ENCODE results near the gene TRIM47. TPM values are rescaled to one million over a fixed set of nuclear protein-coding genes. Genes with fewer than 3 reads are reported as not detected.
A peak's percentile ranks its signal among the peaks of the same experiment; 100 is the strongest.

The TRIM47 gene
- total RNA-seq, 1 experiment from 2014 or later: 2.5 TPM

- POLR2A ChIA-PET: no interaction called here
- no peak overlapping the region for H3K4me3 Mint-ChIP-seq (ENCODE audit: unreplicated experiment)
- intact Hi-C loops (cut with micrococcal nuclease; ENCODE audit: unreplicated experiment): no loop called here
- Histone ChIP-seq H3K9me3 (no peaks in the 10 kb centered on the region), H3K4me3 (ENCODE audit: low read depth, low read length) (no peak overlapping the region), H3K36me3 (ENCODE audit: control insufficient read depth, insufficient read depth, low read length) (no peaks in the 10 kb centered on the region), H3K27me3 (replicated peaks; ENCODE audit: control insufficient read depth, insufficient read depth, low read length) (no peaks in the 10 kb centered on the region), H3K4me1 (peaks cover 1% of the 10 kb centered on the region; the same call in 1 of the 2 replicates)
- H3K27ac Mint-ChIP-seq (ENCODE audit: unreplicated experiment): no peak overlapping the region
- CTCF ChIA-PET: no interaction called here
- peaks cover 6% of the 10 kb centered on the region for H3K36me3 Mint-ChIP-seq (ENCODE audit: insufficient read depth, unreplicated experiment)
- no peaks in the 10 kb centered on the region for H3K27me3 Mint-ChIP-seq (ENCODE audit: insufficient read depth, unreplicated experiment)
- TF ChIP-seq CTCF (IDR thresholded peaks at IDR 0.05; ENCODE audit: insufficient read depth in 1 of 2, low read depth in 1 of 2, low read length in 1 of 2, severe bottlenecking in 1 of 2, unreplicated experiment in 1 of 2): no peak
- peaks cover 13% of the 10 kb centered on the region for H3K4me1 Mint-ChIP-seq (ENCODE audit: low read depth, unreplicated experiment)
- H3K9me3 Mint-ChIP-seq (ENCODE audit: unreplicated experiment): no peaks in the 10 kb centered on the region
- no TSS peak for BruUV-seq (replicated peaks)
- DNase-seq: no peak
These were observed 35.3 kb upstream of the TRIM47 start for GRCh38 chr17:75913537-75914210.

GRCh38 chr17:75910699-75911098 is 32.3 kb upstream of the TRIM47 start:
- H3K27me3 Mint-ChIP-seq (ENCODE audit: insufficient read depth, unreplicated experiment): no peaks in the 10 kb centered on the region
- peak in 1 of 2 experiments; percentile 41 for DNase-seq
- no peak overlapping the region for H3K27ac Mint-ChIP-seq (ENCODE audit: unreplicated experiment)
- H3K36me3 Mint-ChIP-seq (ENCODE audit: insufficient read depth, unreplicated experiment): peaks cover 13% of the 10 kb centered on the region
- ChIA-PET CTCF (interaction anchor here (1.2 kb wide), 1 partner anchor 17 kb away, joined by 3 read pairs; no protein-coding TSS in a partner anchor), POLR2A (interaction anchor here (0.5 to 1.0 kb wide), 3 partner anchors 36 to 95 kb away, joined by 3 to 6 read pairs (median 3); no protein-coding TSS in a partner anchor)
- intact Hi-C loops (cut with micrococcal nuclease; ENCODE audit: unreplicated experiment): no loop called here
- Histone ChIP-seq H3K4me1 (peaks cover 16% of the 10 kb centered on the region), H3K9me3 (no peaks in the 10 kb centered on the region), H3K27me3 (replicated peaks; ENCODE audit: control insufficient read depth, insufficient read depth, low read length) (no peaks in the 10 kb centered on the region), H3K4me3 (ENCODE audit: low read depth, low read length) (no peak overlapping the region), H3K36me3 (ENCODE audit: control insufficient read depth, insufficient read depth, low read length) (no peaks in the 10 kb centered on the region)
- peaks cover 17% of the 10 kb centered on the region for H3K4me1 Mint-ChIP-seq (ENCODE audit: low read depth, unreplicated experiment)
- H3K9me3 Mint-ChIP-seq (ENCODE audit: unreplicated experiment): no peaks in the 10 kb centered on the region
- BruUV-seq (replicated peaks): no TSS peak
- no peak for TF ChIP-seq CTCF (IDR thresholded peaks at IDR 0.05; ENCODE audit: insufficient read depth in 1 of 2, low read depth in 1 of 2, low read length in 1 of 2, severe bottlenecking in 1 of 2, unreplicated experiment in 1 of 2)
- H3K4me3 Mint-ChIP-seq (ENCODE audit: unreplicated experiment): no peak overlapping the region

DNA sequence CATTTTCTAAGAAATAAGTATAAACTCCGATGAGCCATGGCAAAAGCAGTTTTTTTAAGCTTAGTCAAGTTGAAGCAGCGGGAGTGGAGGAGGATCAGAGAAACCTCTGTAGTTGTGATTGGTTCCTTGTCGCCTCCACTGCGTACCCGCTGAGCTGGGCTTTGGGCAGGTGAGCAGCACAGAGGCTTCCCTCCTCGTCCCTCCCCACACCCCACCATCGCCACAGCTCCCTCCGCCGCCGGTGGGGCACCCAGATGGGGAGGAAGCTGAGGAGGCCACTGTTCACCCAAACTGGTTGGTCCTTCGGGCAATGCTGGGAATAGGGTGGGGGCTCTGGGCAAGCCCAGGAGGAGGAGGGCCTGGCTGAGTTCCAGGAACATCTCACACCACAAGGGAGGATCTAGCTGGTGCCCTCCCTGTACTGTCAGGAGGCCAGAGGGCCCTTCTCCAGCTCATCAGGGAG is 31.5 kb upstream of the TRIM47 start:
- intact Hi-C loops (cut with micrococcal nuclease; ENCODE audit: unreplicated experiment): no loop called here
- no peak for TF ChIP-seq CTCF (IDR thresholded peaks at IDR 0.05; ENCODE audit: insufficient read depth in 1 of 2, low read depth in 1 of 2, low read length in 1 of 2, severe bottlenecking in 1 of 2, unreplicated experiment in 1 of 2)
- H3K27ac Mint-ChIP-seq (ENCODE audit: unreplicated experiment): no peak overlapping the region

More for the DNA sequence above, 31.5 kb upstream of the TRIM47 start:
- Mint-ChIP-seq H3K4me3 (ENCODE audit: unreplicated experiment) (no peak overlapping the region), H3K27me3 (ENCODE audit: insufficient read depth, unreplicated experiment) (no peaks in the 10 kb centered on the region), H3K4me1 (ENCODE audit: low read depth, unreplicated experiment) (peaks cover 17% of the 10 kb centered on the region), H3K9me3 (ENCODE audit: unreplicated experiment) (no peaks in the 10 kb centered on the region), H3K36me3 (ENCODE audit: insufficient read depth, unreplicated experiment) (peaks cover 18% of the 10 kb centered on the region)
- Histone ChIP-seq H3K4me3 (ENCODE audit: low read depth, low read length) (no peak overlapping the region), H3K36me3 (ENCODE audit: control insufficient read depth, insufficient read depth, low read length) (no peaks in the 10 kb centered on the region), H3K9me3 (no peaks in the 10 kb centered on the region), H3K27me3 (replicated peaks; ENCODE audit: control insufficient read depth, insufficient read depth, low read length) (no peaks in the 10 kb centered on the region), H3K4me1 (peaks cover 18% of the 10 kb centered on the region)
- ChIA-PET CTCF (interaction anchor here (1.4 kb wide), 1 partner anchor 94 kb away, joined by 4 read pairs; no protein-coding TSS in a partner anchor), POLR2A (no interaction called here)
- BruUV-seq (replicated peaks): no TSS peak
- DNase-seq: no peak
